KBM-7 (cell line): ENCODE results near the gene SCRT2.
A peak's percentile ranks its signal among the peaks of the same experiment; 100 is the strongest.
"Not testable (repeated sequence)": the region's sequence is repeated elsewhere in the genome, so short reads cannot be mapped to it uniquely, and the experiment has no call there.

Source experiments
- DNase-seq: peaks from one replicate; pipeline ENCODE4 v3.0.0-alpha.2; 2015
- in situ Hi-C: fragments of 300-500 bp; cut with MboI; formaldehyde crosslinking; loops from 2 replicates; pipeline ENCODE4 v1.14.3; 2020; ENCODE audit warnings: low sequenced_read_pairs, low pct_unique_long_range_greater_than_20kb, mixed read lengths

Gene SCRT2

DNA sequence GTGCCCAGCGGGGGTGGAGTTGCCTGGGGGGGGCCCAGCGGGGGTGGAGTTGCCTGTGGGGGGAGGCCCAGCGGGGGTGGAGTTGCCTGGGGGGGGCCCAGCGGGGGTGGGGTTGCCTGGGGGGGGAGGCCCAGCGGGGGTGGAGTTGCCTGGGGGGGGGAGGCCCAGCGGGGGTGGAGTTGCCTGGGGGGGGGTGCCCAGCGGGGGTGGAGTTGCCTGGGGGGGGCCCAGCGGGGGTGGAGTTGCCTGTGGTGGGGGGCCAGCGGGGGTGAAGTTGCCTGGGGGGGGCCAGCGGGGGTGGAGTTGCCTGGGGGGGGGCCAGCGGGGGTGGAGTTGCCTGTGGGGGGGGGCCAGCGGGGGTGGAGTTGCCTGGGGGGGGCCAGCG is 33.6 kb downstream of the SCRT2 start:
- in situ Hi-C loops, DNase-seq: not testable (repeated sequence)

DNA sequence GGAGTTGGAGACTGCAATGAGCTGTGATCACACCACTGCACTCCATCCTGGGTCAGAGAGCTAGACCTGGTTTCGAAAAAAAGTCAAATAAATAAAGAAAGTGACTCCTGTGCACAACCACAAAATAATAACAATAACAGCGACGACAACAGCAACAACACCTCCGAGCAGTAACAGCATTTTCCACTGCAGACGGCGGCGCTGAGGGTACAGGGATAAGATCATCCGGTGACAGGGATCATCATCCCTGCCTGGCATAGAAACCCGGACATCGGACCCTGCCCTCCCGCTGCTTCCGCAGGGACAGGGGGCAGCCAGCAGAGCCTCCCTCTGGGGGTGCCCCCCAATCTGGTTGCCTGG is 34.1 kb downstream of the SCRT2 start:
- no peak for DNase-seq
- in situ Hi-C loops = no loop called here

DNA sequence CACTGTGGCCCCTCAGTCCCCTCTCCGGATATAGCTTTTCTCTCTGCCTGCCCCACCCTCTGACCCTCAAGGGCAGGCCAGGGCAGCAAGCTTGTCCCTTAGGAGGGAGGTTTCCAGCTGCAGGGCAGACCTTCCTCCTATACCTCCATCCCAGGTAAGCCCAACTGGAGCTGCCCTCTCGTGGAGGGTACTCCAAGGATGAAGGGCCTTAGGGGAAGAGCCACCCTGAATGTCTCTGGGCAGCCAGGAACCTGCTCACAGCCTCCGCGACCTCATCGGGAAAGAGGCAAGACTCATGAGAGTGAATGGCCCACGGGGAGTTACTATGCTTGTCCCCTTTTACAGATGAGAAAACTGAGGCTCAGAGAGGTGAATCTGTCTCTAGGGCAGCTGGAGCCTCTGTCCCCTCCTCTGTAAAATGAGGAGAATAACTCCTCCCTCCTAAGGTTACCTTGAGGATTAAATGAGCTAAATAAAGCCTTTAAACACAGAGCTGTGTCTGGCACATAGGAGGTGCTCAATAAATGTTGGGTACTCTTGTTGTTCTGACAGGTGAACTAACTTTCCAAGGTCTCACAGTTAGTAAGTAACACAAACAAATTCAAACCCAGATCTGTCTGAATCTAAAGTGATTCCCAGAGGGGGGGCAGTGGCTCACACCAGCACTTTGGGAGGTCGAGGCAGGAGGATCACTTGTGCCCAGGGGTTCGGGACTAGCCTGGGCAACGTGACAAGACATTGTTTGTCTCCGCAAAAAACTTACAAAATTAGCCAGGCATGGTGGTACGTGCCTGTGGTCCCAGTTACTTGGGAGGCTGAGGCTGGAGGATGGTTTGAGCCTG is 34.7 kb downstream of the SCRT2 start:
- in situ Hi-C loops = no loop called here
- DNase-seq = no peak

DNA sequence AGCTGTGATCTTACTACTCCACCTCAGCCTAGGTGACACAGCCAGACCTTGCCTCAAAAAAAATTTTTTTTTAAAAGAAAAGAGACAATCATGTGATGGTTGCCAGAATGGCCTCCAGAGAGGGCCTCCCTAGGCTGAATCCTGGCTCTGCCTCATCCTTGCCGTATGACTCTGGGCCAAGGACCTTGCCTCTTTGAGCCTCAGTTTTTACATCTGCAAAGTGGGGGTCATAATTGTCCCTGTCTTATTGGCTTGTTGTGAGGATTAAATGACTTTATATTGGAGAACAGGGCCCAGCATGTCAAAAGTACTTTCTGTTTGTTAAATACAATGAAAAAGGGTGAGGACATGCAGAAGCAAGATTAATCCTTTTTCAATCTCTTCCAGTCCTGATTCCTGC is 37.0 kb downstream of the SCRT2 start:
- in situ Hi-C loops = no loop called here
- no peak for DNase-seq

DNA sequence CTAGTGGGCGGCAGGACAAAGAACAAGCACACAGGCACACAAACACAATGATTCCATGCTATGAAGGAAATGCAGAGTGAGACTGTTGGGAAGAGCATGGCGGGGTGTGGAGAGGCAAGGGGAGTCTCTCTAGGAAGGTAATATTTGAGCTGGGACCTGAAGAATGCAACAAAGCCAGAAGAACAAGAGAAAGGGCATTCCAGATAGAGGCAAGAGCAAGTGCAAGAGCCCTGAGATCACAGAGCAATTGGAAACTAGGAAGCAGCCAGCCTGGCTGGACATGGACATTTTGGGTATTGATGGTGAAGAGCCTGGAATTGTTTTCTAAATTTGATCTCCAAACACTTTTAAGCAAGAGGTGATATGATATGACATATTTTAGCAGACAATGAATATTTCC is 38.0 kb downstream of the SCRT2 start:
- in situ Hi-C loops = no loop called here
- no peak for DNase-seq

DNA sequence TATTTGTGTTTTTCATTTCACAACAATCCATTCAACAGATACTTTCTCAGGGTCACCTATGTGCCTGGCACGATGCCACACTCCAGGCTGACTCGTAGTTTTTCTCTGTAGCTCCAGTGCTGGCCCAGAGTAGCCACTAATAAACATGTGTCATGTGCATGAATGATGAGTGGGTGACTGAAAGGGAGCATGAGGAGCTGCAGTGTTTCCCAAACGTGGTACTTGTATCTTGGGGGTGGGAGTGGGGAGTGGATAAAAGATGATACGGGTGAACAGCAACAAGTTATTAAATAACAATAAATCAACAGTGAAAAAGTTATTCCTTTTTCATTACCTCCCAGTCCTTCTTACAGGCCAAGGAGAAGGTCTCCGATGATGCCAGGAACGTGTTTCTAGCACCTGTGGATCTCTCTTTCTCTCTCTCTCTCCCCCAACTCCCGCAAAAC is 39.7 kb downstream of the SCRT2 start:
- in situ Hi-C loops = no loop called here
- DNase-seq = no peak

DNA sequence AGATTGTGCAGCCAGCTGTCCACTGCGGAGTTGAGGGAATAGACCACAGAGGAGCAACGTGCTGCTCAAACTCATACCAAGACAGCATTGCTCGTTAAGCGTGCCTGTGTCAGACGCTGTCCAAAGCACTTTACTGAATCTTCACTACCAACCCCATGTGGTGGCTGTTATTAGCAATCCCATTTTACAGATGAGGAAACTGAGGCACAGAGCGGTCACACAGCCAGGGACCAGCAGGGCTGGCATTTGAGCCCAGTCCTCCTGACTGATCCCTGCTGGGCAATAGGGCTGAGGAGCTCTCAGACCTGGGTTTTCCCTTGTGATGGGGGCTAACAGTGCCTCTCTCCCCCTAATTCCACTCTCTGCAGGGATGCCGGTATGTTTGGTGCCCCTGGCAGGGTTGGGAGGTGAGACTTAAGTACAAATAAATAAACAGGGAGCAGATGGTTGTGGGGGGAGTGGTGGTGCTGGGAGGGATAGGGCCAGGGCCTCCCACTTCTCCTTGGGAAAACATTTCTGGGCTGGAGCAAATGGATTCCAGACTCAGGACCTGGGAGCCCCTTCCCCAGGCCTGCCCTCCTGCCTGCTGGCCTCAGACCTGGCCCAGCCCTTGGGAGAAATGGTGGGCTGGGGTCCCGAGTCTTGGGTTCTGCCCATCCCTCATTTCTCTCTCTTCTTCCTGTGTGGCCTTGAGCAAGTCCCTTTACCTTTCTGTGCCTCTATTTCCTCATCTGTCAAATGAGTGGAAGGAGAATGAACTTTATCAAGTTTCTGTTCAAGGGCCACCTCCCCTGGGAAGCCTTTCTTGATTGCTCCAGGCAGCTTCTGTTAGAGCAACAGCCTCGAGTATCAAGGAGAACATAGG is 40.3 kb downstream of the SCRT2 start:
- DNase-seq = no peak
- in situ Hi-C loops = no loop called here

DNA sequence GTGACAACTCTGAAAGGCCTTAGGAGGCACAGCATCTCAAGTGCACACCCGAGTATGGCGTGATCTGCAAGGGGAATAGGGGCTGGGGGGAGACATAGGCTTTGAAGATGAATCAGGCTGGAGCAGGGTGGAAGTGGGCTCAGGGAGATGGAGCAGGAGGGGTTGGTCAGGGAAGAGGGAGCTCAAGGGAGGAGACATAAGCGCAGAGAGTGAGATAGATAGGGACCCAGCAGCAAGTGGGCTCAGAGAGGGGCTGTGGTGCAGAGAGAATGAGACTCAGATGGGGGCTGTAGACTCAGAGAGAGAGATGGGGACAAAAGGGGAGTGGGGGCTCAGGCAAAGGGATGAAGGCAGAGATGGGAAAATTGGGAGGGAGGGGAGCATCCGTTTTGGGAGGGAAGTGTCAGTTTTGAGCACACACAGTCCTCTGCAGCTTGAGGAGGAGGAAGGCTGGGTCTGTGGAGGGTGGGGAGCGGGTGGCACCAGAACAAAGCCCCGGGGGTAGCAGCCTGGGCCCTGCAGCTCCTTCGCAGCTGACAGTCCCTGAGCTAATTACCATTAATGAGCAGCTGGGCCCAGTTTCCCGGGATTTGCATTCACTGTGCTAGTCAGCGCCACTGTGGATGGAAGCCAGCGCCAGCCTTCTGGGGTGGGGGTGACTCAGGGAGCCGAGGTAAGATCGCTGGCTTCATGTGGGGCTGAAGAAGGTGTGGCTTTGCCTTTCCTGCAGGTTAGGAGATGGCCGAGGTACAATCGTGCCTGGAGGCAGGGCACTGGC is 41.3 kb downstream of the SCRT2 start:
- in situ Hi-C loops = no loop called here
- no peak for DNase-seq

DNA sequence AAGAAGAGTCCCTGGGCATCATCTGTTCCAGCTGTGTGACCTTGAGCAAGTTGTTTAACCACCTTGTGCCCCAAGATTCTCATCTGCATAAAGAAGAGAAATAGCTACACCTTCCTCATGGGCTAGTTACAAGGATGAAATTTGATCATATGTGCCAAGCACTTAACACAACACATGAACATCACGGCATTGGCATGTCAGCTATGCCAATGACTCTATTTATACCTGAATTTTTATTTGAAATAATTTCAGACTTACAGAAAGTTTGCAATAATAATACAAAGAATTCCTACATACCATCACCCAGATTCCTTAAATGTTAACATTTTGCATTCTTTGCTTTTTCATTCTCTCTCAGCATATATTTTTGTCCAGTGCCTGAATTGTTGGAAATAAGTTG is 44.5 kb downstream of the SCRT2 start:
- in situ Hi-C loops = no loop called here
- DNase-seq = no peak

DNA sequence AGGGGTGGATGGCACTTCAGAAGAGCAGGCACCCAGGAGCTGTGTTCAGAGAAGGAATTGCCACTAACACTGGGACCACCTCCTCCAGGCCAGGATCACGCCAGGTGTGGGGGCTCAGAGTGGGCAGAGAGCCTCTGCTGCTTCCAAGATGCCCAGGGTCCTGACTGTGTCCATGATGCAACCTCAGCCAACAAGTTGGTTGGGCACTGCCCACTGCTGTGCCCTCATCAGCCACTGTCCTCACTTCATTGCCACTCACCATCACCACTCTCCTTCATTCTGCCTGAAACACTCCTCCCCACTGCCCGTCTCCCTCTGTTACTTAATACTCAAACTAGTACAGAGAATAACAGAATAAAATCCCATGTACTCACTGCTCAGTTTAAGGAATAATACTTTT is 49.0 kb downstream of the SCRT2 start:
- in situ Hi-C loops = no loop called here
- DNase-seq = no peak

DNA sequence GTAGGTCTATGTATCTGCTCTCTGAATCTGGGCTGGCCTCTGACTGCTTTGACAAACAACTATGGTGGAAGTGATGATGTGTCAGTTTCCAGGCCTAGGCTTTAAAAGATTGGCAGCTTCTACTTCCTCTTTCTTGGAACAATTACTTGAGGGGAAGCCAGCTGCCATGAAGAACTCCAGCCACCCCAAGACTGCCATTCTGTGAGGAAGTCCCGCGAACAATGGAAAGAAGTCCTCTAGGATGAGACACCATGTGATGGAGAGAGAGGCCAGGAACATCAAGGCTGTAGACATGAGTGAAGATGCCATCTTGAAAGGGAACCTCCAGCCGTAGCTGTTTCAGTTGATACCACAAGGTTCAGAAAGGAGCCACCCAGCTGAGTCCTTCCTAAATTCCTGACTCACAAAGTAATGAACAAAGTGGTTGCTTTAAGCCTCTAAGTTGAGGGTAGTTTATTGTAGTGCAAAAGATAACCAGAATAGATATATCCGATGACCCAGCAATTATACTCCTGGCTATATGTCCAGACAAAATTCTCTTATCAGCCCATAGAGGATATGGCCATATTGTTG is 50.2 kb downstream of the SCRT2 start:
- DNase-seq = peak; percentile 91

DNA sequence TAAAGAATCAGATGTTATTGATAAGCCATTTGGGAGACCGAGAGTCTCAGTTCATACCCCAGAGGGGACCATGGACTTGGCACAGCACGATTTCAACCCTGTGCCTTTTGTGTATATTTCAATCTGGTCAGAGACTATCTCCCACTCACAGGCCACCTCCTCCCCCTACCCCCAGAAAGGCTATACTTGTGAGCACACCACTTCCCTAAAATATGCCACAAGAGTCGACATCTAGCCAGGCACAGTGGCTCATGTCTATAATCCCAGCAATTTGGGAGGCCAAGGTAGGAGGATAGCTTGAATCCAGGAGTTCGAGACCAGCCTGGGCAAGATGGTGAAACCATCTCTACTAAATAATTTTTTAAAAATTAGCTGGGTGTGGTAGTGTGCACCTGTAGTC is 51.9 kb downstream of the SCRT2 start:
- DNase-seq = peak; percentile 50
- in situ Hi-C loops = no loop called here

More for the DNA sequence above, 50.2 kb downstream of the SCRT2 start:
- in situ Hi-C loops = no loop called here

DNA sequence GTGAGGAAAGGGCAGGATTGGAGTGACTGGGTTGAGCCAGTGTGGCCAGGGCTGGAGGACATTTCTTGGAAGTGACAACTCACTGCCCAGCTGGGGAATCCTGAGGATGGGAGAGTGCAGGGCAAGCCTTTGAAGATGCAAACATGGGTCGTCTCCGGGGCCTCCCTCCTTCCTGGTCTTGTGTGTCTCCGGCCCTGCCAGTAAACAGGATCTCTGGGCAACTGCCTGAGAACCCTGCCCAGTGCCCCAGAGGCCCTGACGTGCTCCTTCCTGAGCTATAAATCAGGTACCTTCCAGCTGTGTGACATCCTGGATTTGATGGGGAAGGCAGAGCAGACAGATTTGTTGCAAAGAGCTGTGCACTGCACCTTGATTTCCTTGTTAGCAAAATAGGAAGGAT is 52.6 kb downstream of the SCRT2 start:
- DNase-seq = no peak
- in situ Hi-C loops = no loop called here

DNA sequence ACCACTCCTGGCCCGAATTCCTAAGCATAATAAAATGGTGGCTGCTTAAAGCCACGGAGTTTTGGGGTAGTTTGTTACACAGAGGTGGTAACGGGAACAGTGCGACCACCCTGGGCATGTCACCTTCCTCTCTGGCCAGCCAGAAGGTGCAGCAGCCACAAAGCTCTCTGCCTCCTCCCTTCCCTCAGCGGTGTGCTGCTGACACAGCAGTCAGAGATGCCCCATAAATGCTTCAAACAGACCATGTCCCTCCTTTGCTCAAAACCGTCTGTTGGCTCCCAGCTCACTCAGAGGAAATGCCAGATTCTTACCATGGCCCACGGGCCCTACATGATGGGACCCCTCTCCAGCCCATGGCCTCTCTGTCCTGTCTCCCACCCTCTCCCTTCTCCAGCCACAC is 53.4 kb downstream of the SCRT2 start:
- no peak for DNase-seq
- in situ Hi-C loops = no loop called here

DNA sequence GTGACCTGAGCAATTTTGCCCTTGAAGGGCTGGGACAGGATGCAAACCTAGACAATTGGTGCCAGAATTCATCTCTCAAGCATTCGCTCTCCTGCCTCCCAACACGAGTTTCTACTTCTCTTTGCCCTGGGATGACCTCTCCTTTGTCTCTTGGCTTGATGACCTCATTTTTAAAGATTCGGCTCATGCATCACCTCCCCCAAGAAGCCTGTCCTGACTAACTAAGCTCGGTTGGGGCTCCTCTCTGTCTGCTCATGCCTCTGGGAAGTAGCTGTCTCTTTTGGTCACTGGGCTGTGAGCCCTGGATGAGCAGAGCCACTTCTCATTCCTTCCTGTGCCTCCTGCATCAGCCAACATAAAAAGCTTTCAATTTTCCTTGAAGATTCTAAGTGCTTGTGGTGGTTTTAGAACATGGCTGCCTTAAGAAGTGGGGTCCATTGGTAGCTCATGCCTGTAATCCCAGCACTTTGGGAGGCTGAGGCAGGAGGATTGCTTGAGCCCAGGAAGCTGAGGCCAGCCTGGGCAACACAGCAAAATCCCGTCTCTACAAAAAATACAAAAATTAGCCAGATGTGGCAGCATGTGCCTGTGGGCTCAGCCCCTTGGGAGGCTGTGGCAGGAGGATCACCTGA is 54.4 kb downstream of the SCRT2 start:
- peak; percentile 47 for DNase-seq
- in situ Hi-C loops = no loop called here

DNA sequence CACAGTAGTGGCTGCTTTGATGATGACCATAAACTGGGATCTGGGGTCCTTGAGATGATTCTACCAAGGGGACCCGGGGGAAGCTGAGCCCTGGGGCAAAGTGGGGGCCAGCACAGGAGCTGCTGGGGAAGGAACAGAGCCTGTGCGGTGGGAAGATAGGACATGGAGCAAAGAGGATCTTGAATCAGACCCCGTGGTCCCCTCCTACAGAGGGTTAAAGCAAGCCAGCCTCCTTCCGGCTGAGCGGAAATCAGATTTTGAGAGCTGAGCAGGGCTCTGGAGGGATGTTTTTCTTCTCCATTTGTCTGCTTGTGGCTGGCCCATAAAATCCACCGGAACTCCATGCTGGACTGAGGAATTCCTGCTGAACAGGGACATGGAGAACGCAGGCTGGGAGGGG is 55.4 kb downstream of the SCRT2 start:
- no peak for DNase-seq
- in situ Hi-C loops = no loop called here

DNA sequence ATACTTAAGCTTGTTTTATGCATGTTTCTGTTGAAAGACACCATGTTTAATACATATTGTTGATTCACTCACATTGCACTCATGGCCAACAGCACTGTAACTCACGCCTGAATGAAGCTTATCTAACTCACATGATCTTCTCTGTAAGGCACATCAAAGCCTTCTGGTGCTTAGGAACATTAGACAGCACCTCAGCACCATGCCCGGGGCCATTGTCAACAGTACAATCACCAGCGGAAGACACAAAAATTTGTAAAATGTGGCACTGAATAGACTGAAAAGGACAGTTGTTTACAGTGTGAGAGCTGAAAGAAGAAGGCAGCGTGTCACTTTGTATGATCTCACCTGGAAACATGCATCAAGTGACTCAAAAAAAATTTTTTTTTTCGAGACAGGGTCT is 56.6 kb downstream of the SCRT2 start:
- in situ Hi-C loops = no loop called here
- DNase-seq = no peak

DNA sequence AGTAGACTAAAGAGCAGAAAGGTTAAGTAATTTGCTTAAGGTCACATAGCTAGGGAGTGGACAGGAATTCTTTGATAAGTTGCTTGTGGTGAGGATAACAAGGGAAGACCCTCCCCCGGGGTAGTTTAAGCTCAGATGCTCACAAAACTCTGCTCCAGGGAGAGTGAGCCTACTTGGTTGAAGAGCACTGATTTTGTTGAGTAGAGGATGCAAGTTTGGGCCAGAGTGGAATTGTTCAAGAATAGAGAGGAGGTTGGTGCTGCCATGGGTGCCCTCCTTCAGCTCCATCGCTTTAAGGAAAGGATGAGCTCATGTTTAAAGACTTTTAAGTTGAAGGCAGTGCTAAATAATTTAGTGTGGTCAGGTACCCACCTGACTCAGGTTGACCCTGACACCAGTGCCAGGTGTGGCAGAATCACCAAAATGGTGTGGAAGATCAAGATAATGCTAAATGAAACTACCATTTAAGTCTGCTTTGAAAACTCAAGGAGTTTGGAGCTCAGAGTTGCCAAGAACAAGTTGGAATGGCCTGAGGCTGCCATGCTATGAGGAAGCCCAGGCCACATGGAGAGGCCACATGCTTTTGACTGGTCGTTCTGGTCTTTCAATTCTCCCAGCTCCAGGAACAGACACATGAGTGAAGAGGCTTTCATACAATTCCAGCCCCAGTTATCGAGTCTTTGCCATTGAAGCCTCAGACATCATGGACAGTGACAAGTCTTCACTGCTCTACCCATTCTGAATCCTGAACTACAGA is 57.5 kb downstream of the SCRT2 start:
- in situ Hi-C loops = no loop called here
- no peak for DNase-seq
